Trophoblast cell (in vitro differentiated cells and primary cell): ENCODE results near the gene RAD51B.
A peak's percentile ranks its signal among the peaks of the same experiment; 100 is the strongest.
"Not testable (repeated sequence)": the region's sequence is repeated elsewhere in the genome, so short reads cannot be mapped to it uniquely, and the experiment has no call there.

Source experiments
- DNase-seq, 2 donors: peaks; one replicate each; pipeline ENCODE4 v3.0.0-alpha.2; 2016
- H2AFZ ChIP-seq: 2 replicates; pipeline ENCODE4 v1.6.1; 2013; ENCODE audit warnings: low read length, moderate library complexity, mild to moderate bottlenecking; ENCODE audit not compliant: insufficient read depth, poor library complexity
- H2AK5ac ChIP-seq: 2 replicates; pipeline ENCODE4 v1.6.1; 2013; ENCODE audit warnings: mild to moderate bottlenecking, low read length
- H2BK120ac ChIP-seq: 2 replicates; pipeline ENCODE4 v1.6.1; 2013; ENCODE audit warnings: low read length, mild to moderate bottlenecking, moderate library complexity; ENCODE audit not compliant: insufficient read depth, poor library complexity
- H2BK12ac ChIP-seq: 2 replicates; pipeline ENCODE4 v1.6.1; 2013; ENCODE audit warnings: mild to moderate bottlenecking, low read length, moderate library complexity
- H2BK5ac ChIP-seq: 2 replicates; pipeline ENCODE4 v1.6.1; 2013; ENCODE audit warnings: low read length, low read depth, moderate library complexity, mild to moderate bottlenecking; ENCODE audit not compliant: poor library complexity
- H3K14ac ChIP-seq: 2 replicates; pipeline ENCODE4 v1.6.1; 2013; ENCODE audit warnings: mild to moderate bottlenecking, low read length
- H3K18ac ChIP-seq: 2 replicates; pipeline ENCODE4 v1.6.1; 2013; ENCODE audit warnings: mild to moderate bottlenecking, low read length
- H3K23ac ChIP-seq: 2 replicates; pipeline ENCODE4 v1.6.1; 2013; ENCODE audit warnings: low read length
- H3K27ac ChIP-seq: 2 replicates; pipeline ENCODE4 v1.5.1; 2013; ENCODE audit warnings: low read depth, mild to moderate bottlenecking, inconsistent platforms, low read length, moderate library complexity
- H3K27me3 ChIP-seq: 2 replicates; pipeline ENCODE4 v1.6.1; 2013; ENCODE audit warnings: inconsistent platforms, mild to moderate bottlenecking, low read length, moderate library complexity; ENCODE audit not compliant: insufficient read depth
- H3K36me3 ChIP-seq, 2 experiments: 1 replicate in 1 of 2; 2 replicates in 1 of 2; pipeline ENCODE4 v1.6.1; 2013; ENCODE audit warnings: low read length in 2 of 2, mild to moderate bottlenecking in 2 of 2, moderate library complexity in 1 of 2; ENCODE audit not compliant: insufficient read depth in 2 of 2, control insufficient read depth in 1 of 2
- H3K4ac ChIP-seq: 2 replicates; pipeline ENCODE4 v1.6.1; 2013; ENCODE audit warnings: low read depth, mild to moderate bottlenecking, low read length, moderate library complexity
- H3K4me1 ChIP-seq, 2 experiments: 1 replicate in 1 of 2; 2 replicates in 1 of 2; pipeline ENCODE4 v1.6.1; 2013; ENCODE audit warnings: low read length in 2 of 2, mild to moderate bottlenecking in 2 of 2, moderate library complexity in 1 of 2; ENCODE audit not compliant: insufficient read depth in 2 of 2, control insufficient read depth in 1 of 2
- H3K4me2 ChIP-seq: 2 replicates; pipeline ENCODE4 v1.6.1; 2013; ENCODE audit warnings: inconsistent platforms, mild to moderate bottlenecking, low read length, moderate library complexity
- H3K4me3 ChIP-seq: 2 replicates; pipeline ENCODE4 v1.5.1; 2013; ENCODE audit warnings: mild to moderate bottlenecking, low read depth, low read length, inconsistent platforms
- H3K79me1 ChIP-seq: one replicate; pipeline ENCODE4 v1.6.1; 2013; ENCODE audit warnings: low read length
- H3K79me2 ChIP-seq: 2 replicates; pipeline ENCODE4 v1.6.1; 2013; ENCODE audit warnings: low read length, mild to moderate bottlenecking; ENCODE audit not compliant: control insufficient read depth, insufficient read depth, poor library complexity
- H3K9ac ChIP-seq: 2 replicates; pipeline ENCODE4 v1.6.1; 2013; ENCODE audit warnings: mild to moderate bottlenecking, low read length
- H3K9me3 ChIP-seq: 2 replicates; pipeline ENCODE4 v1.6.1; 2013; ENCODE audit warnings: low read depth, mild to moderate bottlenecking, control low read depth, inconsistent platforms, low read length; ENCODE audit not compliant: insufficient read depth
- H4K12ac ChIP-seq: 2 replicates; pipeline ENCODE4 v1.6.1; 2013; ENCODE audit warnings: low read depth, mild to moderate bottlenecking, low read length, moderate library complexity
- H4K8ac ChIP-seq: 2 replicates; pipeline ENCODE4 v1.6.1; 2013; ENCODE audit warnings: low read depth, mild to moderate bottlenecking, low read length, moderate library complexity
- H4K91ac ChIP-seq: one replicate; pipeline ENCODE4 v1.6.1; 2013; ENCODE audit warnings: low read depth, mild to moderate bottlenecking, low read length, moderate library complexity
- WGBS: extraction: QIAGEN DNeasy Blood & Tissue Kit; methylation state at CpG from one replicate; pipeline ENCODE4 v1.1.7; 2013; ENCODE audit warnings: missing lambda C conversion rate; ENCODE audit not compliant: insufficient read length, insufficient coverage; ENCODE audit errors: extremely low coverage; 5-methylcytosine and 5-hydroxymethylcytosine counted together

Gene RAD51B

GRCh38 chr14:68761391-68761790 is 941.8 kb downstream of the RAD51B start:
- no peaks in the 10 kb centered on the region for H3K79me2 ChIP-seq
- no peak overlapping the region for H4K8ac ChIP-seq
- H2BK12ac ChIP-seq = peak overlapping the region; percentile 39
- H2AK5ac ChIP-seq = no peak overlapping the region
- no peak for DNase-seq
- H3K27me3 ChIP-seq = no peaks in the 10 kb centered on the region
- WGBS = no CpG with 5 or more reads among the region's 1 CpG
- peak overlapping the region; percentile 8 for H4K91ac ChIP-seq
- H3K27ac ChIP-seq = no peak overlapping the region
- no peaks in the 10 kb centered on the region for H3K36me3 ChIP-seq
- H3K4me1 ChIP-seq = peaks cover 4 to 11% of the 10 kb centered on the region in 2 experiments
- no peak overlapping the region for H3K4me2 ChIP-seq
- no peak overlapping the region for H2AFZ ChIP-seq
- no peak overlapping the region for H3K14ac ChIP-seq
- H3K79me1 ChIP-seq = peaks cover 3% of the 10 kb centered on the region
- H3K18ac ChIP-seq = no peak overlapping the region
- no peak overlapping the region for H3K4ac ChIP-seq
- H3K9ac ChIP-seq = no peak overlapping the region
- no peak overlapping the region for H4K12ac ChIP-seq
- H2BK120ac ChIP-seq = no peak overlapping the region
- peaks cover 2% of the 10 kb centered on the region for H3K9me3 ChIP-seq
- H3K4me3 ChIP-seq = no peak overlapping the region
- H2BK5ac ChIP-seq = no peak overlapping the region
- H3K23ac ChIP-seq = no peak overlapping the region

- H3K4me1 ChIP-seq = peaks cover 4 to 9% of the 10 kb centered on the region in 2 experiments
- no peak overlapping the region for H3K4me2 ChIP-seq
- no peak overlapping the region for H2BK5ac ChIP-seq
- no peak overlapping the region for H3K9ac ChIP-seq
- H2BK120ac ChIP-seq = no peak overlapping the region
- H2AK5ac ChIP-seq = no peak overlapping the region
- H3K4ac ChIP-seq = no peak overlapping the region
- no CpG with 5 or more reads among the region's 11 CpGs for WGBS
- no peaks in the 10 kb centered on the region for H3K36me3 ChIP-seq
- H3K14ac ChIP-seq = no peak overlapping the region
- peak overlapping the region; percentile 3 for H2BK12ac ChIP-seq
- peaks cover 3% of the 10 kb centered on the region for H3K79me1 ChIP-seq
- no peak for DNase-seq
- no peak overlapping the region for H3K27ac ChIP-seq
- H4K12ac ChIP-seq = no peak overlapping the region
- H3K4me3 ChIP-seq = no peak overlapping the region
- H3K27me3 ChIP-seq = no peaks in the 10 kb centered on the region
- H3K9me3 ChIP-seq = peaks cover 2% of the 10 kb centered on the region
- H4K91ac ChIP-seq = no peak overlapping the region
- no peak overlapping the region for H2AFZ ChIP-seq
- no peaks in the 10 kb centered on the region for H3K79me2 ChIP-seq
- no peak overlapping the region for H3K18ac ChIP-seq
- H4K8ac ChIP-seq = no peak overlapping the region
- no peak overlapping the region for H3K23ac ChIP-seq
These were observed 943.6 kb downstream of the RAD51B start for GRCh38 chr14:68762953-68763764.

GRCh38 chr14:68763843-68764242 is 944.3 kb downstream of the RAD51B start:
- not testable (repeated sequence) for H2AFZ ChIP-seq, H3K18ac ChIP-seq, H4K8ac ChIP-seq, H3K14ac ChIP-seq, H4K91ac ChIP-seq, H3K27ac ChIP-seq, H3K4me2 ChIP-seq, H3K36me3 ChIP-seq, H4K12ac ChIP-seq, DNase-seq, H3K4me3 ChIP-seq, H3K79me2 ChIP-seq, H3K9me3 ChIP-seq, H2BK120ac ChIP-seq, H3K79me1 ChIP-seq, H3K27me3 ChIP-seq, H3K23ac ChIP-seq, H2BK5ac ChIP-seq, H3K4ac ChIP-seq, H3K9ac ChIP-seq, H3K4me1 ChIP-seq, H2BK12ac ChIP-seq
- no CpG with 5 or more reads among the region's 4 CpGs for WGBS
- peak overlapping the region; percentile 12 for H2AK5ac ChIP-seq

GRCh38 chr14:68766299-68767247 is 947.0 kb downstream of the RAD51B start:
- no peak for DNase-seq
- Histone ChIP-seq H2BK5ac (no peak overlapping the region), H3K36me3 (no peaks in the 10 kb centered on the region), H3K27ac (no peak overlapping the region), H2AFZ (no peak overlapping the region), H3K9ac (no peak overlapping the region), H3K27me3 (no peaks in the 10 kb centered on the region), H2BK12ac (no peak overlapping the region), H3K79me2 (no peaks in the 10 kb centered on the region), H4K91ac (no peak overlapping the region), H2AK5ac (no peak overlapping the region), H3K18ac (no peak overlapping the region), H3K14ac (no peak overlapping the region), H3K79me1 (no peaks in the 10 kb centered on the region), H4K12ac (no peak overlapping the region), H3K9me3 (peaks cover 2% of the 10 kb centered on the region), H4K8ac (no peak overlapping the region), H2BK120ac (no peak overlapping the region), H3K4me2 (no peak overlapping the region), H3K4me1 (peaks cover 4 to 9% of the 10 kb centered on the region in 2 experiments), H3K4me3 (no peak overlapping the region), H3K4ac (no peak overlapping the region), H3K23ac (no peak overlapping the region)
- no CpG with 5 or more reads among the region's 7 CpGs for WGBS
